Measurements from ENCODE around the gene NRCAM. TPM values are rescaled to one million over a fixed set of nuclear protein-coding genes. Genes with fewer than 3 reads are reported as not detected.
"Not testable (repeated sequence)": the region's sequence is repeated elsewhere in the genome, so short reads cannot be mapped to it uniquely, and the experiment has no call there.

Gene NRCAM
- total RNA-seq, 1 donor from 2014 or later = 1.1 TPM

DNA sequence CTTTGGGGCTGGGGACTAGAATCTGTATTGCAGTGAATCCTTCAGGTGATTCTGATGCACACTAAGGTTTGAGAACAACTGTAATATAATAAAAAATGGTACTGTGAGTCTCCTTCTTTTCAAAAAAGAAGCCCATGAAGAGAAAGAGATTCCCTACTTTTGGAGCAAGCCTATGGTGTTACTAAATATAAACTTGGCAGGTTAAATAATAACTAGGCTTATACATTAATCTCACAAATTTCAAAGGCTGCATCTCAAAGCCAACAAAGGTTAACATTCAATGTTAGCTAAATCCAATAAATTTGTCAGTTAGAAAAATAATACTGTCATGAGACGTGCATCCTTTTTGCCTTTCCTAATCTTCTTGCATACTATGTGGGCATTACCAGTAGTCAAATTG lies 166.4 kb downstream of the NRCAM start:
- DNase-seq (ENCODE audit: low spot score) (no peak), ATAC-seq (no peak)

- no peak for DNase-seq (ENCODE audit: low spot score)
Measured at GRCh38 chr7:108287857-108288256, 168.4 kb downstream of the NRCAM start.

DNA sequence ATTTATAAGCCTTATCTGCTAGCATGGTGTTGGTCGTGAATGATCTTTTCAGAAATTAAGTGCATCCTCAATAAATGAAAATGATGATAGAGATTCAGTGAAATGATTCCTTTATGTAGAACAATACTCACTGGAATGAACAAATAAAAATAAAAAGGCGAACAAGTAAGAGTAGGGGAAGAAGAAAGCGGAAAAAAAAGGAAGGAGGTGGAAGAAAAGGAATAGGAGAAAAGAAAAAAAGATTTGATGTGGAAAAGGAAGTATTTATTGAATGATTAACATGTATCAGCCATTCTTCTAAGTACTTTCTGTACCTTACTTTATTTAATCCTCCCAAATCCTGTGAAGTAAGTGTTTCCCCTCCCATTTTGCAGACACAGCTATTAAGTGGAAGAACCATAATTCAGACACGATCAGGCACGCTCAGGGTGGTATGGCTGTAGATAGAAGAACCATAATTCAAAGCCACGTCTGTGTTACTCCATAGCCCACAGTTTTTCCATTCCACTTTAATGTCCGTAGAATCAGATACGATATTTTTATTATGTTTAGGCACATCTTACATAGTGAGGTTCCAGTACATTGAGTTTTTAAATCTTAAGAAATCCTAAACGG lies 169.8 kb downstream of the NRCAM start:
- no peak for DNase-seq (ENCODE audit: low spot score)
- ATAC-seq = no peak

More at GRCh38 chr7:108287857-108288256, 168.4 kb downstream of the NRCAM start:
- ATAC-seq = no peak

GRCh38 chr7:108285778-108286177 lies 170.5 kb downstream of the NRCAM start:
- ATAC-seq (no peak), DNase-seq (ENCODE audit: low spot score) (no peak)

DNA sequence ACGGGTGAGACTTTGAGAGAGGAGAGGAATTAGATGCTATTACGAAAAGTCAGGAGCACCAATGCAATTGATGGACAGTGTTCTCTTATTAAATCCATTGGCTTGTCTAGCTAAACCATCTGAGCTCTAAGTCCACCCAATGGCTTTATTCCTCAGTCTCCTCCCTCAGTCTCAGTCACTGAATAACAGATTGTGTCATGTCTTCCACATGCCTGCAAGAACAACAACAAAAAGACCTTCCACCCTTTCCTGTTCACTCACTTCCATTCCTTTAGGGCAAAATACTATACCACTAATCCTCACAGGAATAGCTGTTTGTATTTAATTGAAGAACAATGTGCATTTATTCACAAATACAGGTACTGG lies 171.2 kb downstream of the NRCAM start:
- no peak for DNase-seq (ENCODE audit: low spot score)
- no peak for ATAC-seq

GRCh38 chr7:108284349-108285002 lies 171.8 kb downstream of the NRCAM start:
- DNase-seq (ENCODE audit: low spot score) (no peak), ATAC-seq (no peak)

DNA sequence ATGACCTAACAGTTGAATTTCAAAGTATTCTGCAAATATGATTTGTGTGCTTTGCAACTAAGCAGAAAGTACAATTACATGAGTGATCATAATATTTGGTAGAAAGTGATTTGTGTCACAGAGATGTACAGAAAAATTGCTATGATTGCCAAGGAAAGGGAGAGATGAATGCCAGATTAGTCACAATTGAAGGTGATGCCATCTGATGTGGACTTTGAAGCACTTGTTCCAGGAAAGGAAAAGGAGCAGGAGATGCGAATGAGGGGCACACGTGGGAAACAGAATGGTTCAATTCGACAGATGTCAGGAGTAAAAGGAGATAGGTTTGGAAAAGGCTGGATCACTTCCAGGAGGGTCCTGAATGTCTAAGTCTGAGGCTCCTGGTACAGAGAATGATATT lies 173.0 kb downstream of the NRCAM start:
- DNase-seq (ENCODE audit: low spot score) (no peak), ATAC-seq (no peak)

DNA sequence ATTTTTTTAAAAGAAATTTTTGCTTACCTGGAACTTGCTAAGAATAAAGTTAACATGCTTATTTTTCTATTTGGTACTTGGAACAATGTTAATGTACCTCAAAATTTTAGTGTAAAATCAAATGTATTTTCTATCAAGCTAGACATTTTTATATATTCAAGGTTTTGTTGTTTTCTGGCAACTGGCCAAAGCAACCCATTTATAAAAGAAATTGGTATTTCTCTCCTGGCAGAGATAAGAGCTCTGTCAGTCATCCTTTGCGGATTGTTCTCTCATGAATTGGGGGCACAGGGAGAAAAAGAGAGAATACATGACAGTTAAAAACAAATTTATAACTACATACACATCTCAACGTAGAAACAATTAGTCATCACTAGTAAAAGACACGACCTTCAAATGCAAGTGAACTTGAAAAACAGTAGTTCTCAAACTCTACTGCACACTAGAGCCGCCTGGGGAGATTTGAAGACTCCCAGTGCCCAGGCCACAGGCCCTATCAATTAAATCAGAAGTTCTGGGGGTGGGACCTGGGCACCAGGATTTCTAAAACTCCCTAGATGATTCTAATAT lies 173.7 kb downstream of the NRCAM start:
- DNase-seq (ENCODE audit: low spot score) (no peak), ATAC-seq (no peak)

DNA sequence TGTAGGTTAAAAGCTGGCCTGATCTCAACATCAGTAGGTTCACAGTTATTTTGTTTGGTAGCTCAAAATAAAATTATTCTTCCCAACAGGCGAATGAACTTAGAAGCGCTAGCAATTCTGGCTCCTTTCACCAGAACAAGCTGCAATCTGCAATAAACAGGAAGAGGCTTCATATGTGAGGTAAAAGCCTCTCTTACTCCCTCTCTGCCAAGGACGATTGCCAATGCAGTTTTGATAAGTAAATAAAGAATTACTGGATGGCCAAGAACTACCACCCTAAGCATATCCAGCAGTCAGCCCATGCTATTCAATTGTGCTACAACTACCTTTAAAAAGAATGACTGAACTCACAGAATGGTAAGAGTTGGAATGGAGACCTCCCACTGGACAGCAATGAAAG lies 176.1 kb downstream of the NRCAM start:
- DNase-seq (ENCODE audit: low spot score) (no peak), ATAC-seq (peak; percentile 32)

GRCh38 chr7:108278776-108279175 lies 177.5 kb downstream of the NRCAM start:
- ATAC-seq (no peak), DNase-seq (ENCODE audit: low spot score) (no peak)

- no peak for ATAC-seq
Measured at GRCh38 chr7:108278281-108278680, 178.0 kb downstream of the NRCAM start.

DNA sequence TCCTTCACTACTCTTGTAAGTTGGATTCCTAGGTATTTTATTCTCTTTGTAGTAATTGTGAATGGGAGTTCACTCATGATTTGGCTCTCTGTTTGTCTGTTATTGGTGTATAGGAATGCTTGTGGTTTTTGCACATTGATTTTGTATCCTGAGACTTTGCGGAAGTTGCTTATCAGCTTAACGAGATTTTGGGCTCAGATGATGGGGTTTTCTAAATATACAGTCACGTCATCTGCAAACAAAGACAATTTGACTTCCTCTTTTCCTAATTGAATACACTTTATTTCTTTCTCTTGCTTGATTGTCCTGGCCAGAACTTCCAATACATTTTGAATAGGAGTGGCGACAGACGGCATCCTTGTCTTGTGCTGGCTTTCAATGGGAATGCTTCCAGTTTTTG lies 181.8 kb downstream of the NRCAM start:
- DNase-seq (ENCODE audit: low spot score); ATAC-seq: not testable (repeated sequence)

More at GRCh38 chr7:108278281-108278680, 178.0 kb downstream of the NRCAM start:
- no peak for DNase-seq (ENCODE audit: low spot score)

DNA sequence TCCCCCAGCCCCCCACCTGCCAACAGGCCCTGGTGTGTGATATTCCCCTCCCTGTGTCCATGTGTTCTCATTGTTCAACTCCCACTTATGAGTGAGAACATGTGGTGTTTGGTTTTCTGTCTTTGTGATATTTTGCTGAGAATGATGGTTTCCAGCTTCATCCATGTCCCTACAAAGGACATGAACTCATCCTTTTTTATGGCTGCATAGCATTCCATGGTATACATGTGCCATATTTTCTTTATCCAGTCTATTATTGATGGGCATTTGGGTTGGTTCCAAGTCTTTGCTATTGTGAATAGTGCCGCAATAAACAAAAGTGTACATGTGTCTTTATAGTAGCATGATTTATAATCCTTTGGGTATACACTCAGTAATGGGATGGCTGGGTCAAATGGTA lies 183.3 kb downstream of the NRCAM start:
- ATAC-seq; DNase-seq (ENCODE audit: low spot score): not testable (repeated sequence)

DNA sequence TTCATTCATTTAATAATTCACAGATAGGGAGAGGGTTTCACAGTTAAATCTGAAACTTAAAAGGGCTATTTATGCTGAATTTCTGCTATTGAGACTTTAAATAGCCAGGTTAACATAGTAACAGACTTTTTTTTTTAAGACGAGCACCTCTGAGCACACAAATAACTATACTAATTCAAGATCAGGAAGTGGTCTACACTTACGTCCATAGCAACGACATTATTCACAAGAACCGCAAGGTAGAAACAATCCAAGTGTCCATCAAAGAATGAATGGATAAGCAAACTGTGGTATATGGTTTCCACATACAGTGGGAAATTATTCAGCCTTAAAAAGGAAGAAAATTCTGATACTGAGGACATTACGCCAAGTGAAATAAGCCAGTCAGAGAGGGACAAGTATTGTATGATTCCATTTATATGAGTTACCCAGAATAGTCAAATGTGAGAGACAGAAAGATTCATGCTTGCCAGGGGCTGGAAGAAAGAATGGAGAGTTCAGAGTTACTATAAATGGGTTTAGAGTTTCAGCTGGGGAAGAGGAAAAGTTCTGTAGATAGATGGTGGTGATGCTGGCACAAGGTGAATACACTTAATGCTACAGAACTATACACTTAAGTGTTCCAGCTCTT lies 185.7 kb downstream of the NRCAM start:
- DNase-seq (ENCODE audit: low spot score) (no peak), ATAC-seq (no peak)

- no peak for ATAC-seq
- DNase-seq (ENCODE audit: low spot score) = no peak
Measured at GRCh38 chr7:108268200-108268820, 187.9 kb downstream of the NRCAM start.

DNA sequence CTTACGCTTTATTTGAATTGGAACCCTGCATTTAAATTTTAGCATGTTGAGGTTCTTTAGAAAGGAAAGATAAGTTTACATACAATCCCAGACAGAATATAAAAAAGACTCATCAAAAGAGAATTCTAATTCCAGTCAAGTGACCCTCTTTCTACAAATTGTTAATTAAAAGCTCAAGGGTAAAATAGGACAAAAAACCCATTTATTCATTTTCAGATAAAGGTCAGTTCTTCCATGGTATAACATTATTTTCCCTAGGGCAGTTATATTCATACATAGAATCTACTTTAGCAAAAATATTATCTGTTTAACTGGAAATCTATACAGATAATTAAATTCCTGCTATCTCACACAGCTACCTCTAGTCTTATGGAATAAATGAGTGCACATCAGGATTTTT lies 188.6 kb downstream of the NRCAM start:
- no peak for ATAC-seq
- DNase-seq (ENCODE audit: low spot score) = no peak

DNA sequence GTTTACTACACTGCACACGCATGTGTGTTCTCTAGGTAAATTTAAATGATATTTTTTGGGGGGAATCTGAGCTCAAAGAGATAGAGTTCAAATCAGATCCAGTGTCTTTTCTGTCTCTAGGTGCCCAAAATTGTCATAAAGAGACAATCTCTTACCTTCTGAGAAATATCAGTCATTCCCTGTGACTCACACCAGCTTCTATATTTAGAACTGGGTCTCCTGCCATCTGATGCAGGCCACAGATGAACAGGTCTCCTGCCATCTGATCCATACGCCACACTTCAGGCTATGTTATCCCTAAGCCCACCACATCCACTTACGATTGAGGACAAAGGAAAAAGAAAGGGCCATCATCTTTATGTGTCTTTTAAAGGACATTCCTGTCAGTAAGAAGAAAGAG lies 189.7 kb downstream of the NRCAM start:
- no peak for ATAC-seq
- DNase-seq (ENCODE audit: low spot score) = no peak

- no peak for ATAC-seq
- no peak for DNase-seq (ENCODE audit: low spot score)
Measured at GRCh38 chr7:108266035-108266434, 190.2 kb downstream of the NRCAM start.

GRCh38 chr7:108265007-108265406 lies 191.2 kb downstream of the NRCAM start:
- ATAC-seq (no peak), DNase-seq (ENCODE audit: low spot score) (no peak)

DNA sequence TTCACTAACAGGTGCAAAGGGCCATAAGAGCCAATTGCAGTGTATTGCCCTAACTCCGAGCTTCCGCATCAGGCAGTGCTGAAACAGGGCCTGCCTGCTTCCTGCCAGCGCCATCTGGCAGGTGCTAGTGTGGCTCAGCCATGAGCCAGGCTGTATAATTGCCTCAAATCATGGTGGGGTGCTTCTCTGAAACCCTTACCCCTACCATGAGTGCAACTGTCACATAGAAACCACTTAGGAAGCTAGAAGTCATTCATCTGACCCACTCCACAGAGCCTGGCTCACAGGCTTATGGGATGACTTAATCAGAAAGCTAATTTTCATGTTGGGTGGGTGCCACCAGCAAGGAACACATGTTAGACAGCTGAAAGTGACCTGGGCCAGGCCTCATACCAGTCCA lies 192.8 kb downstream of the NRCAM start:
- DNase-seq (ENCODE audit: low spot score) (no peak), ATAC-seq (no peak)

GRCh38 chr7:108261560-108262255 lies 194.5 kb downstream of the NRCAM start:
- DNase-seq (ENCODE audit: low spot score) = no peak
- ATAC-seq = no peak
